ENCODE data around the gene BMP2K. TPM values are rescaled to one million over a fixed set of nuclear protein-coding genes. Genes with fewer than 3 reads are reported as not detected.

Gene BMP2K
- total and polyA plus RNA-seq, 4 donors, result 4.4 to 138 (median 19.3) TPM

DNA sequence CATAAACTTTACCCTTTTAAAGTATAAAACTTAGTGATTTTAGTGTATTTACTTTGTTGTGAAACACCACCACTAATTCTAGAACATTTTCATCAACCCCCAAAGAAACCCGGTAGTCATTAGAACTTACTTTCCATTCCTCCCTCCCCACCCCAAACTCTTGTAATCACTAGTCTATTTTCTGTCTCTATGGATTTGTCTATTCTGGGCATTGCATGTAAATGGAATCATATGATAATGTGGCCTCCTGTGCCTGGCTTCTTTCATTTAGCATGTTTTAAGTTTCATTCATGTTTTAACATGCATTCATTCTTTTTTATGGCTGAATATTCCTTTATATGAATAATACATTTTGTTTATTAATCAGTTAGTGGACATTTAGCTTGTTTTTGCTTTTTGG lies 27.8 kb downstream of the BMP2K start (continued):
- no peak for TF ChIP-seq ZBTB33 (IDR thresholded peaks at IDR 0.05)
- no peak for TF ChIP-seq GABPA (IDR thresholded peaks at IDR 0.05 in 1 of 2, conservative IDR thresholded peaks at IDR 0.05 in 1 of 2)
- TF ChIP-seq RXRA (IDR thresholded peaks at IDR 0.05), result no peak
- TF ChIP-seq, protein P1, sequence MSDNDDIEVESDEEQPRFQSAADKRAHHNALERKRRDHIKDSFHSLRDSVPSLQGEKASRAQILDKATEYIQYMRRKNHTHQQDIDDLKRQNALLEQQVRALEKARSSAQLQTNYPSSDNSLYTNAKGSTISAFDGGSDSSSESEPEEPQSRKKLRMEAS (IDR thresholded peaks at IDR 0.05), result no peak
- TF ChIP-seq YY1 (IDR thresholded peaks at IDR 0.05), result no peak
- no peak for TF ChIP-seq RAD21 (IDR thresholded peaks at IDR 0.05)
- no peak for TF ChIP-seq FOXA2 (IDR thresholded peaks at IDR 0.05)

- Histone ChIP-seq H3K4me1 (ENCODE audit: control insufficient read depth in 4 of 4, insufficient read depth in 4 of 4, low read length in 3 of 4) (peaks cover 0 to 1% (median 0%) of the 10 kb centered on the region in 4 donors), H3K36me3 (ENCODE audit: control insufficient read depth in 4 of 4, insufficient read depth in 3 of 4, low read depth in 1 of 4, low read length in 3 of 4) (no peaks in the 10 kb centered on the region), H3K9ac (ENCODE audit: low read depth in 1 of 2, low read length in 2 of 2) (no peak overlapping the region), H3K27me3 (ENCODE audit: control insufficient read depth in 4 of 4, insufficient read depth in 4 of 4, low read length in 3 of 4) (no peaks in the 10 kb centered on the region), H3K27ac (ENCODE audit: low read depth in 1 of 2, low read length in 2 of 2) (no peak overlapping the region), H3K4me3 (ENCODE audit: low read depth in 1 of 3, low read length in 3 of 3) (no peak overlapping the region), H3K9me3 (ENCODE audit: control insufficient read depth in 4 of 4, low read length in 3 of 4) (peaks cover 0 to 2% (median 0%) of the 10 kb centered on the region in 4 donors)
- no peak for DNase-seq (ENCODE audit: low spot score)
- 96% methylated on average over 6 of the region's 6 CpGs for WGBS
- TF ChIP-seq GABPA (IDR thresholded peaks at IDR 0.05 in 1 of 2, conservative IDR thresholded peaks at IDR 0.05 in 1 of 2) (no peak), ZBTB33 (IDR thresholded peaks at IDR 0.05) (no peak), TAF1 (conservative IDR thresholded peaks at IDR 0.05) (no peak), RAD21 (IDR thresholded peaks at IDR 0.05) (no peak), YY1 (IDR thresholded peaks at IDR 0.05) (no peak), NR2F2 (IDR thresholded peaks at IDR 0.05) (no peak), FOXA1 (IDR thresholded peaks at IDR 0.05) (no peak), JUND (IDR thresholded peaks at IDR 0.05) (no peak), HNF4A (conservative IDR thresholded peaks at IDR 0.05) (no peak)
- TF ChIP-seq, protein P1 (IDR thresholded peaks at IDR 0.05), result no peak
Measured at GRCh38 chr4:78806943-78807460, 30.9 kb downstream of the BMP2K start.

DNA sequence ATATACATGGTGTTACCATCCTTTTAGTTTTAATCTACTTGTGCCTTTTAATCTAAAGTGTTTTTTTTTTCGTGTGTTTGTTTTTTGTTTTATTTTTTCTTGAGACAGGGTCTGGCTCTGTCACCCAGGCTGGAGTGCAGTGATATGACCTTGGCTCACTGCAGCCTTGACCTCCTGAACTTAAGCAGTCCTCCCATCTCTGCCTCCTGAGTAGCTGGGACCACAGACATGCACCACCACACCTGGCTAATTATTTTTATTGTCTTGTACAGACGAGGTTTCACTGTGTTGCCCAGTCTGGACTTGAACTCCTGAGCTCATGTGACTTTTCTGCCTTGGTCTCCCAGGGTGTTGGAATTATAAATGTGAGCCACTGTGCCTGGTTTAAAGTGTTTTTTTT lies 33.1 kb downstream of the BMP2K start:
- no peak overlapping the region for H3K4me3 ChIP-seq (ENCODE audit: low read depth in 1 of 3, low read length in 3 of 3)
- H3K36me3 ChIP-seq (ENCODE audit: control insufficient read depth in 4 of 4, insufficient read depth in 3 of 4, low read depth in 1 of 4, low read length in 3 of 4), result no peaks in the 10 kb centered on the region
- DNase-seq (ENCODE audit: low spot score), result no peak
- WGBS, result 79% methylated on average over 2 of the region's 2 CpGs
- peaks cover 0 to 1% (median 0%) of the 10 kb centered on the region in 4 donors for H3K4me1 ChIP-seq (ENCODE audit: control insufficient read depth in 4 of 4, insufficient read depth in 4 of 4, low read length in 3 of 4)
- no peak overlapping the region for H3K9ac ChIP-seq (ENCODE audit: low read depth in 1 of 2, low read length in 2 of 2)
- H3K27me3 ChIP-seq (ENCODE audit: control insufficient read depth in 4 of 4, insufficient read depth in 4 of 4, low read length in 3 of 4), result no peaks in the 10 kb centered on the region
- no peak overlapping the region for H3K27ac ChIP-seq (ENCODE audit: low read depth in 1 of 2, low read length in 2 of 2)
- no peak for TF ChIP-seq FOXA1 (IDR thresholded peaks at IDR 0.05)
- no peak for TF ChIP-seq NR2F2 (IDR thresholded peaks at IDR 0.05)
- TF ChIP-seq EGR1 (IDR thresholded peaks at IDR 0.05; ENCODE audit: low read depth in 2 of 2), result no peak
- no peak for TF ChIP-seq TAF1 (conservative IDR thresholded peaks at IDR 0.05)
- TF ChIP-seq YY1 (IDR thresholded peaks at IDR 0.05), result no peak
- no peak for TF ChIP-seq RAD21 (IDR thresholded peaks at IDR 0.05)
- TF ChIP-seq REST (IDR thresholded peaks at IDR 0.05), result no peak
- TF ChIP-seq CTCF (IDR thresholded peaks at IDR 0.05; ENCODE audit: low read depth, low read length, missing input control), result no peak
- TF ChIP-seq GABPA (IDR thresholded peaks at IDR 0.05 in 1 of 2, conservative IDR thresholded peaks at IDR 0.05 in 1 of 2), result no peak
- H3K9me3 ChIP-seq (ENCODE audit: control insufficient read depth in 4 of 4, low read length in 3 of 4), result peaks cover 0 to 2% (median 0%) of the 10 kb centered on the region in 4 donors
